CD14-positive monocyte (primary cell): ENCODE results near the gene BMP2K. TPM values are rescaled to one million over a fixed set of nuclear protein-coding genes. Genes with fewer than 3 reads are reported as not detected.

Experiments
- DNase-seq, 3 donors: peaks; one replicate each; pipeline ENCODE4 v3.0.0-alpha.2; 2011 to 2022
- H2AFZ ChIP-seq: 2 replicates; pipeline ENCODE4 v1.6.0; 2012; ENCODE audit warnings: mild to moderate bottlenecking, low read depth, low read length, inconsistent platforms; ENCODE audit not compliant: insufficient read depth, poor library complexity, severe bottlenecking
- H3K27ac ChIP-seq, 2 donors: 1 replicate in 1 of 2; 2 replicates in 1 of 2; pipeline ENCODE4 v1.5.1; 2012 to 2013; ENCODE audit warnings: low read length in 2 of 2, control low read depth in 1 of 2, inconsistent platforms in 1 of 2, low read depth in 1 of 2, mild to moderate bottlenecking in 1 of 2
- H3K27me3 ChIP-seq, 2 donors: one replicate each; pipeline versions ENCODE4 v1.6.0 to v1.6.1; 2011 to 2013; ENCODE audit warnings: low read length in 2 of 2; ENCODE audit not compliant: control insufficient read depth in 2 of 2, insufficient read depth in 2 of 2
- H3K36me3 ChIP-seq, 2 donors: replicated peaks in 1 of 2; 1 replicate in 1 of 2; 2 replicates in 1 of 2; pipeline versions ENCODE4 v1.5.1 to v1.6.1; 2012 to 2013; ENCODE audit warnings: low read length in 2 of 2, control low read depth in 1 of 2, inconsistent platforms in 1 of 2, mild to moderate bottlenecking in 1 of 2; ENCODE audit not compliant: insufficient read depth in 2 of 2, control insufficient read depth in 1 of 2
- H3K4me1 ChIP-seq, 2 donors: 1 replicate in 1 of 2; 2 replicates in 1 of 2; pipeline versions ENCODE4 v1.5.1 to v1.6.1; 2012 to 2013; ENCODE audit warnings: low read length in 2 of 2, control low read depth in 1 of 2, inconsistent platforms in 1 of 2, mild to moderate bottlenecking in 1 of 2, moderate library complexity in 1 of 2; ENCODE audit not compliant: insufficient read depth in 2 of 2, control insufficient read depth in 1 of 2
- H3K4me2 ChIP-seq: replicated peaks from 2 replicates; pipeline ENCODE3; 2012; ENCODE audit warnings: low read length, moderate library complexity, mild to moderate bottlenecking; ENCODE audit not compliant: poor library complexity, severe bottlenecking; ENCODE audit errors: extremely low read depth
- H3K4me3 ChIP-seq, 3 experiments: fragments of 200-600 bp in 1 of 3; sonication (generic) in 1 of 3; replicated peaks in 1 of 3; 1 replicate in 2 of 3; 2 replicates in 1 of 3; pipeline ENCODE4 v1.5.1; 2011 to 2013; ENCODE audit warnings: low read length in 3 of 3, mild to moderate bottlenecking in 3 of 3, control low read depth in 2 of 3, low read depth in 2 of 3, inconsistent platforms in 1 of 3, moderate library complexity in 1 of 3
- H3K79me2 ChIP-seq: 2 replicates; pipeline ENCODE4 v1.6.0; 2012; ENCODE audit warnings: mild to moderate bottlenecking, control low read depth, inconsistent platforms, low read length, moderate library complexity; ENCODE audit not compliant: insufficient read depth
- H3K9ac ChIP-seq: 2 replicates; pipeline ENCODE4 v1.6.0; 2017; ENCODE audit warnings: low read length, mild to moderate bottlenecking; ENCODE audit not compliant: insufficient read depth, poor library complexity, severe bottlenecking
- H3K9me3 ChIP-seq, 2 donors: replicated peaks in 1 of 2; 1 replicate in 1 of 2; 2 replicates in 1 of 2; pipeline versions ENCODE4 v1.5.1 to v1.6.1; 2012 to 2013; ENCODE audit warnings: low read length in 2 of 2, control low read depth in 1 of 2; ENCODE audit not compliant: control insufficient read depth in 1 of 2, insufficient read depth in 1 of 2
- H4K20me1 ChIP-seq: 2 replicates; pipeline ENCODE4 v1.6.0; 2012; ENCODE audit warnings: mild to moderate bottlenecking, low read length, control low read depth, moderate library complexity; ENCODE audit not compliant: insufficient read depth
- H3K27ac Mint-ChIP-seq, 7 donors: one replicate each; pipeline ENCODE4 v1.8.0; 2020; ENCODE audit warnings: mild to moderate bottlenecking in 7 of 7, mixed read lengths in 7 of 7, moderate library complexity in 6 of 7, inconsistent platforms in 2 of 7
- H3K27me3 Mint-ChIP-seq, 3 donors: one replicate each; pipeline ENCODE4 v1.8.0; 2021 to 2022; ENCODE audit warnings: low read depth in 3 of 3, mild to moderate bottlenecking in 3 of 3, mixed read lengths in 3 of 3, moderate library complexity in 3 of 3, inconsistent platforms in 1 of 3
- H3K36me3 Mint-ChIP-seq, 2 donors: one replicate each; pipeline ENCODE4 v1.8.0; 2020; ENCODE audit warnings: mixed read lengths in 2 of 2, inconsistent platforms in 1 of 2, mild to moderate bottlenecking in 1 of 2
- H3K4me1 Mint-ChIP-seq: one replicate; pipeline ENCODE4 v1.8.0; 2020; ENCODE audit warnings: mild to moderate bottlenecking, mixed read lengths
- H3K4me3 Mint-ChIP-seq, 2 donors: one replicate each; pipeline ENCODE4 v1.8.0; 2020; ENCODE audit warnings: mild to moderate bottlenecking in 2 of 2, mixed read lengths in 2 of 2, moderate library complexity in 1 of 2
- H3K9me3 Mint-ChIP-seq, 7 donors: one replicate each; pipeline ENCODE4 v1.8.0; 2020 to 2022; ENCODE audit warnings: mixed read lengths in 7 of 7, mild to moderate bottlenecking in 6 of 7, moderate library complexity in 6 of 7, inconsistent platforms in 2 of 7
- WGBS: methylation state at CpG from one replicate; pipeline ENCODE4 v1.1.5; 2013; ENCODE audit warnings: missing lambda C conversion rate; ENCODE audit not compliant: insufficient coverage; 5-methylcytosine and 5-hydroxymethylcytosine counted together
- intact Hi-C, 2 donors: fragments of 100-400 bp; cut with micrococcal nuclease; formaldehyde crosslinking; loops; one replicate each; pipeline versions ENCODE4 v1.15.0 to v1.15.1; 2023
- polyA plus RNA-seq, 3 donors: library from polyadenylated mRNA; depleted of rRNA in 1 of 3; unstranded in 2 of 3; stranded (reverse) in 1 of 3; fragments of 300-500 nt in 2 of 3; fragments of >200 nt in 1 of 3; fragmentation: Illumina TruSeq in 2 of 3; gene quantifications; 1 replicate in 2 of 3; 2 replicates in 1 of 3; pipeline ENCODE4 v1.2.3, GENCODE V29; 2012 to 2021
- TF ChIP-seq, protein P1 (sequence below): fragments of 200-600 bp; IDR thresholded peaks from one replicate; pipeline ENCODE4 v1.8.0; 2022; ENCODE audit warnings: antibody characterized with exemption, mild to moderate bottlenecking

BMP2K gene
- polyA plus RNA-seq, 3 donors = 11.8 to 39.7 (median 21.6) TPM

DNA sequence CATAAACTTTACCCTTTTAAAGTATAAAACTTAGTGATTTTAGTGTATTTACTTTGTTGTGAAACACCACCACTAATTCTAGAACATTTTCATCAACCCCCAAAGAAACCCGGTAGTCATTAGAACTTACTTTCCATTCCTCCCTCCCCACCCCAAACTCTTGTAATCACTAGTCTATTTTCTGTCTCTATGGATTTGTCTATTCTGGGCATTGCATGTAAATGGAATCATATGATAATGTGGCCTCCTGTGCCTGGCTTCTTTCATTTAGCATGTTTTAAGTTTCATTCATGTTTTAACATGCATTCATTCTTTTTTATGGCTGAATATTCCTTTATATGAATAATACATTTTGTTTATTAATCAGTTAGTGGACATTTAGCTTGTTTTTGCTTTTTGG, 27.8 kb downstream of the BMP2K start:
- peaks cover 99% of the 10 kb centered on the region for H3K79me2 ChIP-seq
- peaks cover 100% of the 10 kb centered on the region for H4K20me1 ChIP-seq
- no peak overlapping the region for H3K27ac ChIP-seq
- DNase-seq = no peak
- no peaks in the 10 kb centered on the region for H3K27me3 ChIP-seq
- H3K36me3 ChIP-seq = no peaks in the 10 kb centered on the region
- Mint-ChIP-seq H3K9me3 (peaks cover 4 to 21% (median 10%) of the 10 kb centered on the region in 7 donors), H3K27ac (no peak overlapping the region), H3K4me1 (peaks cover 17% of the 10 kb centered on the region), H3K27me3 (peaks cover 0 to 3% (median 0%) of the 10 kb centered on the region in 3 donors), H3K36me3 (peaks cover 10 to 18% of the 10 kb centered on the region in 2 donors), H3K4me3 (no peak overlapping the region)
- H3K9ac ChIP-seq = no peak overlapping the region
- peaks cover 6 to 8% of the 10 kb centered on the region in 2 donors for H3K9me3 ChIP-seq
- TF ChIP-seq, protein P1, sequence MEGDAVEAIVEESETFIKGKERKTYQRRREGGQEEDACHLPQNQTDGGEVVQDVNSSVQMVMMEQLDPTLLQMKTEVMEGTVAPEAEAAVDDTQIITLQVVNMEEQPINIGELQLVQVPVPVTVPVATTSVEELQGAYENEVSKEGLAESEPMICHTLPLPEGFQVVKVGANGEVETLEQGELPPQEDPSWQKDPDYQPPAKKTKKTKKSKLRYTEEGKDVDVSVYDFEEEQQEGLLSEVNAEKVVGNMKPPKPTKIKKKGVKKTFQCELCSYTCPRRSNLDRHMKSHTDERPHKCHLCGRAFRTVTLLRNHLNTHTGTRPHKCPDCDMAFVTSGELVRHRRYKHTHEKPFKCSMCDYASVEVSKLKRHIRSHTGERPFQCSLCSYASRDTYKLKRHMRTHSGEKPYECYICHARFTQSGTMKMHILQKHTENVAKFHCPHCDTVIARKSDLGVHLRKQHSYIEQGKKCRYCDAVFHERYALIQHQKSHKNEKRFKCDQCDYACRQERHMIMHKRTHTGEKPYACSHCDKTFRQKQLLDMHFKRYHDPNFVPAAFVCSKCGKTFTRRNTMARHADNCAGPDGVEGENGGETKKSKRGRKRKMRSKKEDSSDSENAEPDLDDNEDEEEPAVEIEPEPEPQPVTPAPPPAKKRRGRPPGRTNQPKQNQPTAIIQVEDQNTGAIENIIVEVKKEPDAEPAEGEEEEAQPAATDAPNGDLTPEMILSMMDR = no peak
- H3K4me2 ChIP-seq = no peak overlapping the region
- no CpG with 5 or more reads among the region's 1 CpG for WGBS
- H2AFZ ChIP-seq = no peak overlapping the region
- H3K4me1 ChIP-seq = no peaks in the 10 kb centered on the region
- intact Hi-C loops = no loop called here
- no peak overlapping the region for H3K4me3 ChIP-seq

DNA sequence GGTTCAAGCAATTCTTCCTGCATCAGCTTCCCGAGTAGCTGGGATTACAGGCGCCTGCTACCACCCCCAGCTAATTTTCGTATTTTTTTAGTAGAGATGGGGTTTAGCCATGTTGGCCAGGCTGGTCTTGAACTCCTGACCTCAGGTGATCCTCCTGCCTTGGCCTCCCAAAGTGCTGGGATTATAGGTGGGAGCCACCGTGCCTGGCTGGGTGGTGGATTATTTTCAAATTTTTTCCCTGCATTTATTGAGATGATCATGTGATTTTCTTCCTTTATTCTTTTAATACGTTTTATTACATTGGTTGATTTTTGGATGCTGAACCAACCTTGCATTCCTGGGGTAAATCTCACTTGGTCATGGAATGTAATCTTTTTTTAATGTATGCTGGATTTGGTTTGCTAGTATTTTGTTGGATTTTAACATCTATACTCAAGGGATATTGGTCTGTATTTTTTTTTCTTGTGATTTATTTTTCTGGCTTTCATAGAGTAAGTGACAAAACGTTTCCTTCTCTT, 30.9 kb downstream of the BMP2K start:
- Histone ChIP-seq H2AFZ (no peak overlapping the region), H3K79me2 (peaks cover 99% of the 10 kb centered on the region), H3K4me3 (no peak overlapping the region), H3K9me3 (peaks cover 6 to 8% of the 10 kb centered on the region in 2 donors), H4K20me1 (peaks cover 100% of the 10 kb centered on the region), H3K4me1 (no peaks in the 10 kb centered on the region), H3K27ac (no peak overlapping the region), H3K9ac (no peak overlapping the region), H3K36me3 (peaks cover 0 to 4% of the 10 kb centered on the region in 2 donors), H3K4me2 (no peak overlapping the region), H3K27me3 (no peaks in the 10 kb centered on the region)
- Mint-ChIP-seq H3K27ac (no peak overlapping the region), H3K4me1 (peaks cover 12% of the 10 kb centered on the region), H3K36me3 (peaks cover 17 to 32% of the 10 kb centered on the region in 2 donors), H3K9me3 (peaks cover 4 to 21% (median 10%) of the 10 kb centered on the region in 7 donors), H3K4me3 (no peak overlapping the region), H3K27me3 (peaks cover 0 to 3% (median 0%) of the 10 kb centered on the region in 3 donors)
- TF ChIP-seq, protein P1 = no peak
- DNase-seq = no peak
- no CpG with 5 or more reads among the region's 6 CpGs for WGBS
- intact Hi-C loops = no loop called here
